NCI-H82 treated with DMSO at 0.1 percent for 48 hours (cell line): ENCODE results near the gene FLNB.
A peak's percentile ranks its signal among the peaks of the same experiment; 100 is the strongest.

Source experiments
- DNase-seq: peaks from one replicate; lab custom pipeline; 2025; ENCODE audit not compliant: unreplicated experiment; lab: John Stamatoyannopoulos, UW

Gene FLNB

DNA sequence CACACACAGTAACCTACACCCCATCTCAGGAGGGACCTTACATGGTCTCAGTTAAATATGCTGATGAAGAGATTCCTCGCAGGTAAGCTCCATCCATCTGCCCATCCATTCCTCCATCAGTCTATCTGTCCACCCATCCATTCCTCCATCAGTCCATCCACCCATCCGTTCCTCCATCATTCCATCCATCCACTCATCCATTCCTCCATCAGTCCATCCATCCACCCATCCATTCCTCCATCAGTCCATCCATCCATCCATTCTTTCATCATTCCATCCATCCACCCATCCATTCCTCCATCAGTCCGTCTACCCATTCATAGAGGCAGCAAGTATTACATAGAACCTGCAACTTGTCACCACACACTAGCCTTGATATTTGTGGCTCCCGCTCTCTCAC is 124.6 kb downstream of the FLNB start:
- no peak for DNase-seq

DNA sequence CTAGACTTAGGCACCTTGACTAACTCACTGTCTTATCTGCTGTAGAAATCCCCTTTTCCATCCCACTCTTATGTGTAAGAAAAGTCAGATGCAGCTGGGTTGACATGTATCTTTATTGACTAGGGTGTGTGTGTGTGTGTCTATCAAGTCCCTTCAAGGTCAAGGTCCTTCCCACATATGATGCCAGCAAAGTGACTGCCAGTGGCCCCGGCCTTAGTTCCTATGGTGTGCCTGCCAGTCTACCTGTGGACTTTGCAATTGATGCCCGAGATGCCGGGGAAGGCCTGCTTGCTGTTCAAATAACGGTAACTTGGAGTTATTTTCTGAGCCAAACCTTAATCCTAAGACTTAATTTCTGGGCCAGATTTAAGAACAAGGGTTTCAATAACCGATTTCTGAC is 126.2 kb downstream of the FLNB start:
- no peak for DNase-seq

DNA sequence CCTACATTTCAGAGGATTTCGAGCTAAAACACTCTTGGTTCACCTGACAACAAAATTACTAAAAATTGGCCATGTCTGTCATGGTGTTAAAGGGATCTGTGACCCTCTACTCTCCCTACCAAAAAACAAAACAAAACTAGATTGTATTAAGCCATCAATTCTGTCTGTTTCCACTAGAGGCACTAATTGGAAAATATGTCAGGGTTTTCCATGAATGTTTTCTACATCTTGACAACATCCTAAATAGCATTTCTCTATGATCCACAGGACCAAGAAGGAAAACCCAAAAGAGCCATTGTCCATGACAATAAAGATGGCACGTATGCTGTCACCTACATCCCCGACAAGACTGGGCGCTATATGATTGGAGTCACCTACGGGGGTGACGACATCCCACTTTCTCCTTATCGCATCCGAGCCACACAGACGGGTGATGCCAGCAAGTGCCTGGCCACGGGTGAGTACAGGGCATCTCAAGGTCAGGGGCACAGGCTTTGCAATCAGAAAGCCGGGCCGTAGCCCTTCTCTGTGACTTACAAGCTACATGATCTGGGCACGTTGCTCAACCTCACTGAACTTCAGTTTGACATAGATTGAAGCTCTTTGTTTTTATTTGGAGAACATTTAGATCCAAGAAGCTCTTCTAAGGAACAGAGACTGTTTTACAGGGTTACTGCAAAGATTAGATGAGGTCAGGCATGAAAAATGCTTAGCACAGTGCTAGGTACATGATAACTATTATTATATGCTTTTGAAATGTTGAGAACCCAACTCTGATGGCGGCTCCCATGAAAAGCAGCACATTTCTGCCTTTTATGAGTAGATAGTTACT is 127.7 kb downstream of the FLNB start:
- no peak for DNase-seq

DNA sequence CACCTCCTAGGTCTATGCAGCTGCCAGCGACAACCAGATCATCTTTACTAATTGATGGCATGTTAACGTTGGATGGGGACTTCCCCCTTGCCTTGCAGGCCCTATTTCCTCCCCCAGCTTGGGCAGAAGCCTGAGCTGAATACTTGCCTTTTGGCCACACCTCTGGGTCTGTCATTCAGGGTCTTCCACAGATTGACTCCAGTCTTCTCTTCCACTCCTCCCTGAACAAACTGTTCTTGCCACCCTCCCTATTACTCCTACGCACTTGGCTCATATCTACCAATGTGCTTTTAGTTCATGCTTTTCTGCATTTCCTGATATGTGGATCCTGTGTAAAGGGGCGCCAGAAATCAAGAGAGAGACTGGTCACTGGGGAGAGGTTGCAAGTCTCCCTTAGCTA is 129.1 kb downstream of the FLNB start:
- no peak for DNase-seq

DNA sequence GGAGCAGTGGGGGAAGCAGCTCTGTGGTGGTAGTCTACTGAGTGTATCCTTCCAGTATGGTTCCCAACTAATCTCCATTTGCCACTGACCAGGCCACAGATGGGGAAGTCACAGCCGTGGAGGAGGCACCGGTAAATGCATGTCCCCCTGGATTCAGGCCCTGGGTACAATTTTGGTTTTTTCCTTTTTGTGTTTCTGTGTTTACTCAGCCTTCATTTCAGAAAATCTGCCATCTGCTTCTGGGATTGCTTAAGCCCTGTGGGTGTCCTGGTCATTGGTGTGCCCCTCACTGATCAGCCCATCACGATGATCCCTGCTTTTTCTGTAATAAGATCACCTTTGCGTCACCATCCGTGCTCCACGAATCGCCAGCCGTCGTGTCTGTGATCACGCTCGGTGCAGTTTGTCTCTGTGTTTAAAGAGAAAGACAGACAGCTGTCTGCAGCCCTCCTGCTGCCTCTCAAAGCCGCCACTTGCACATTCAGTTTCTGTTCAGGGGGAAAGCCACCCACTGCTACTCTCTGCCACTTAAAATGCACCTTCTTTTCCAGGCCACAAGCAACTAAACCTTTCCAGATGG is 133.6 kb downstream of the FLNB start:
- peak; percentile 18 for DNase-seq

DNA sequence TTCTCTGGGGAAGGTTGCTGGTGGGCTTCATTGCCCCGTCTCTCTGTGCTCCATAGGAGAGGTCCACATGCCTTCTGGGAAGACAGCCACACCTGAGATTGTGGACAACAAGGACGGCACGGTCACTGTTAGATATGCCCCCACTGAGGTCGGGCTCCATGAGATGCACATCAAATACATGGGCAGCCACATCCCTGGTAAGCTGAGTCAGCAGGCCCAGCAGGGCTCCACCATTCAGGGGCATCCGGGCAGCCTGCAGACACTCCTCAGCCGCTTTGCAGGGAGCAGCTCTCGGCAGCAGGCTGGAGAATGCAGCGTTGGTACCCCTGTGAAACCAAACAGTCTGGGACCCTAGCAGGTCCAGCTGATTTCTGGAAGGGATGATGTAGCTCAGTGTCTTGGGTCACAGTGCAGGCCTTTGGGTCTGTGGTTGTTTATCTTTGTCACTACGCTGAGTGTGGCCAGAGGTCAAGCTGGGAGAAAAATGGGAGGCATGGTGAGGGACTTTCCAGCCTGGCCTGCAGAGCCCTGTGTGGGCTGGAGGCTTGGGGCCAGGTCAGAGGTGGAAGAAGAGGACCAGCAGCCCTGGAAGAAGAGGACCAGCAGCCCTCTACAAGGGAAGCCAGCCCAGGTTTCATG is 135.3 kb downstream of the FLNB start:
- no peak for DNase-seq

DNA sequence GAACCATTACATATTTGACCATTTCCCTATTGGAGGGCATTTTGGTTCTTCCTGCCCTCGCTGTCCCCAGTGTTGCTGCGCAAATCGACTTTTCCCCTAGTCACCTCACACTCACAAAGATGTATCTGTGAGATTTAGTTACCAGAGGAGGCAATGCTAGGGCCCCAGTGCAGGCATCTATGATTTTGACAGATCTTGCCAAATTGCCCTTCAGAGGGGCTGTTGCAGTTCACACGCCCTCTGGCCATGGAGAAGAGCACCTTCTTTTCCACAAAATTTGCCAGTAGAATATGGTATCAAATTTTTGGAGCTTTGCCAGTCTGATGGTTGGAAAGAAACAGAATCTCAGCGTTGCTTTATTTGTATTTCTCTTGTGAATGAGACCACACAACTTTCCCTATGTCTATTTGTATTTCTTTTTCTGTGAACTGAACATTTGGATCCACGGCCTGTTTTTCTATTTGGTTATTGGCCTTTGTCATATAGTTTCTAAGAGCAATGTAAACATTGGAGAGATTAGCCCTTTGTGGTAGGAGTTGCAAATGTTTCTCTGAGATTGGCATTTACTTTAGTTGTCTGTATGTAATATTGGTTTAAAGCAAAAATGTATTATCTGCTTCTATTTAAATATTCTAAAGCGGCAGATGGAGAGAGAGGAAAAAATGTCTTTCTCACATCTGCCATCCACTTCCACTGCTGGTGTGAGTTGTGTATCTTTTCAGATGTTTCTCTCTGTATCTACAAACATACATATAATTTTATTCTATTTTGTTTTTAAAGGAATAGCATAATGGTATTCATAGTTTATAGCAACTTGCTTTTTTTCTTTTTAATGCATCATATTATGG is 136.5 kb downstream of the FLNB start:
- no peak for DNase-seq

DNA sequence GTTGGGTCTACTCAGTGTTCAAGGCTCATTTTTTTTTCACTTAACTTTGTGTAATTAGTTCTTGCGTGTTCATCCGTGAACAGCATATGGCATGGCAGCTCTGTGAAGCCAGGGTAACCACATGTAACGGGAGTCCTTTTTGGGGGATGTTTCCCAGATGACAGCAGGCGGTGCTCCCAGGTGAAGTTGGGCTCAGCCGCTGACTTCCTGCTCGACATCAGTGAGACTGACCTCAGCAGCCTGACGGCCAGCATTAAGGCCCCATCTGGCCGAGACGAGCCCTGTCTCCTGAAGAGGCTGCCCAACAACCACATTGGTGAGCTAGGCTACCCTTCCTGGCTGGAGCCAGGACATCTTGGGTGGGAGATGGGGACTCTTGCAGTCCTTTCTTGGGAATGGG is 139.8 kb downstream of the FLNB start:
- DNase-seq, result no peak

DNA sequence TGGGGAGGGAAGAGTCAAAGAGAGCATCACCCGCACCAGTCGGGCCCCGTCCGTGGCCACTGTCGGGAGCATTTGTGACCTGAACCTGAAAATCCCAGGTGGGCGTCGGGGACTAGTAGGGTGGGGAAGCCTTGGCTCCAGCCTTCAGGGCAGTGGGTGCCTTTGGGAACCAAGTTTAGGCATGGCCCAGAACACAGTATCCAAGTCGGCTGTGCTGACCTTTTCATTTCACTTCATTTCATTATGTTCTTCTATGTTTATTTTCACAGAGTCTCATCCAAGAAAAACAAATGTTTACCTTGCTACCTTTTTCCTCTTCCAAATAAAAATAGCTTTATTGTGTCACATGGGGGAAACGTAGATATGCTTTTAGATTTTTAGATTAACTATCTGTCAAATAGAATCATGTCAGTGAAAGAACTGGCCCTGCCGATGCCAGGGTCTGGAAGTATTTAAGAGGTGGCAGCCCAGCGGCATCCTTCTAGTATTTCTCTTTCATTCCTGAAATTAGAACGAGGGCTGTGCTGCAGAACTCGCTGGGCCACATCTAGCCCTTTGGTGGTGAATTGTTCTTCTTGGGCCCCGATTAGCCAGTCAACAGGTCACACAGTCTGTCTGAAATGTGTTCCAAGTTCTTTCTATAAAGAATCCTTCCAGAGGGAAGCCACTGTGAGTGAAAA is 142.0 kb downstream of the FLNB start:
- DNase-seq, result no peak

DNA sequence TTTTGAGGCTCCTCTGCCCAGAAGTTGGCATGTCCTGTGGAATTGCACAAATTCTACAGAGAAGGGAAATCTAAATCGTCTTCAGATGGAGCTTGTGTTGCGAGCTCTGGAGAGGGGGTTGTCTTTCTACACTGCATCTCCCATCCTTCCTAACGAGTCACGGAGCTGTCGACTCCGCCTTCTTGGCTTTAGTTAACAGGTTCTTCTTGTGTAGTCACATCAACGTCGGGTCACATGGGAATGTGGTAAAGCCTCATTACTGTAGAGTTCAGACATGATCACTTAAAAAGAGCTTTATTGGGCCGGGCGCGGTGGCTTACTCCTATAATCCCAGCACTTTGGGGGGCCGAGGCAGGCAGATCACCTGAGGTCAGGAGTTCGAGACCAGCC is 142.6 kb downstream of the FLNB start:
- no peak for DNase-seq

DNA sequence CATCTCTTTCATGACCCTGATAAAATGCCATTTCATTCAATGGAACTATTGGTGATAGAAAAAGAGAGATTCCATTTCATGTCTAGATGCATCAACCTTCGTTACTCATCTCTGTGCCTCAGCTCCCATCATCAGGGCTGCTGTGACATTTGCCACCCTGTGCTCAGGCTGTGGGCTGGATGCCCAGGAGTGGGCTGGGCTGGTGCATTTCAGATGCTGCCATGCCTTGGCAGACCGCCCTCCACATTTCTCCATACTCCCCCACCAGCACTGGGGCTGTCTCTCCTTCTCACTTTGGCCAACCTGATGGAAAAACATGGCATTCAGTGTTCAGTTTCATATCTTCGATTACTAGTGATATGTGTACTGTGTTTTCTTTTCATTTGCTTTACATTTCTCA is 143.4 kb downstream of the FLNB start:
- DNase-seq, result no peak

DNA sequence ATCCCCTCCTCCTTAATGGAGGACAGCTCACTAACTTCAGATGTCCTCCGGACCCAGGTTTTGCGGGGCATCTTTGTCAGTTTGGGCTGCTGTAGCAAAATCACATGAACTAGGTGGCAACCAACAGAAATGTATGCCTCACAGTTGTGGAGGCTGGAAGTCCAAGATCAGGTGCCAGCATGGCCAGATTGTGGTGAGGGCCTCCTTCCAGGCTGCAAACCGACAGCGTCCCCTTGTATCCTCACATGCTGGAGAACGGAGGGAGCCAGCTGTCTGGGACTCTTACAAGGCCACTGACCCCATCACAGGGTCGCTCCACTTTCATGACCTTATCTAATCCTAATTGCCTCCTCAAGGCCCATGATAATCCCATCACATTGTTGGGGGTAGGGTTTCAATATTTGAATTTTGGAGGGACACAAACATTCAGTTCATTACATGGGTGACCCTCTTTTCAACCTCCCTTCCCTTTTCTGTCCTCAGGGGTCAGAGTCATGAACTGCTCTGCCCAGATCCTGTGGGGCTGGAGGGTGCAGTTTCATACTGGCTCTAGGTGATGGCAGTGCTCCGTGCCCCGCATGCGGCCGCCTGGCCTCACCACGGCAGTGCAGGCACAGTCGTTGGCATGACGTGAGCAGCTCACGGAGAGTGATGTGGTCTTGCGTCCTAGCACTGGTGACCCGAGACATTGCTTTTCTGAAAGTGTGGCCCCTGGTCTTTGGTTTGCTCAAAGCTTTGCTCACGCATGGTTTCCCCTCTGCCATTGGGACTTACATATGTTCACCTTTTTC is 144.2 kb downstream of the FLNB start:
- no peak for DNase-seq

DNA sequence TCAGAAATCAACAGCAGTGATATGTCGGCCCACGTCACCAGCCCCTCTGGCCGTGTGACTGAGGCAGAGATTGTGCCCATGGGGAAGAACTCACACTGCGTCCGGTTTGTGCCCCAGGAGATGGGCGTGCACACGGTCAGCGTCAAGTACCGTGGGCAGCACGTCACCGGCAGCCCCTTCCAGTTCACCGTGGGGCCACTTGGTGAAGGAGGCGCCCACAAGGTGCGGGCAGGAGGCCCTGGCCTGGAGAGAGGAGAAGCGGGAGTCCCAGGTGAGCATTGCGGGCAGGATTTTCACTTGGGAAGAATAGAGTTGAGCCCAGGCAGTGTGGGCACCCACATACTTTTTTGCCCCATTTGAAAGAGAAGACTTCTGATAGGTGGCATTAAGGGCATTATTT is 145.1 kb downstream of the FLNB start:
- DNase-seq, result no peak

DNA sequence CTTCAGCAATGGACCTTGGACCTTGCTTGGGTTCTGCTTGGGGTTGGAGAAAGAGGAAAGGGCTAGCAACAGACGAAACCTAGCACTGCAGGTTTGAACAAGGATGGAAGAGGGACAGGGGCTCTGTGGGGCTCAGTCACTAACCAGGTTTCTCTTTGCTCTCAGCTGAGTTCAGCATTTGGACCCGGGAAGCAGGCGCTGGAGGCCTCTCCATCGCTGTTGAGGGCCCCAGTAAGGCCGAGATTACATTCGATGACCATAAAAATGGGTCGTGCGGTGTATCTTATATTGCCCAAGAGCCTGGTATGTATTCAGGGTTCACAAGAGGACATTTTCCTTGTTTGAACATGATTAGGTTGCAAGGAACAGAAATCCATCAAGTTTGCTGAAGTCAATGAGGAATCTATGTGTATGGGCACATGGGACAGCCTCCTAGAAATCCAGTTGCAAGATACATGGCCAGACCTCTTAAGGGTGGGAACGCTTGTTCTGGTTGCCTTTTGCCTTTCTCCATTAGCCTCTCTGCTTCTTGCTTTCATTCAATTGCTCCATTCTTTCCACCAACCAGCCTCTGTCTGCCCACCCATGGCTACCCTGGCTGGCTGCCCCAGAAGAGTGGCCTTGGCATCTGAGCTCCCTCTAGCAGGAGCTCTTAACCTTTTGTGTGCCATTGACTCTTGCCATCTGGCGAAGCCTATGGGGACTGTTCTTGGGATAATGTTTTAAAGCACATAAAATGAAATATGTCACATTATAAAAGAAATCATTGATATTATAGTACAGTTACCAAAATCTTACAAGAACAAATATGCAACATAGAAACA is 146.6 kb downstream of the FLNB start:
- no peak for DNase-seq

DNA sequence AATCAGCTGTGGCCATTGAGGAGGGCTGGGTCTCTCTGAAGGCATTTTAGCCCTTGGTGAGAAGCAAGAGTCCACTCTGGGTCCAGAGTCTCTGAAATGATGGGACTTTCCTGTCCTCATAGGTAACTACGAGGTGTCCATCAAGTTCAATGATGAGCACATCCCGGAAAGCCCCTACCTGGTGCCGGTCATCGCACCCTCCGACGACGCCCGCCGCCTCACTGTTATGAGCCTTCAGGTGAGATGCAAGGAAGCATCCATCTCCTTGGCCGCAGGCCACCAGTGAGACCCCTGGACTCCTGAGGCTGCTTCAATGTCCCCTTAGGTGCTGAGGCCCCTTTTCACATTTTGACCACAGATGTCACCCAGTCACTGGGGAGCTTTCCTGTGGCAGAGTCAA is 147.6 kb downstream of the FLNB start:
- no peak for DNase-seq

DNA sequence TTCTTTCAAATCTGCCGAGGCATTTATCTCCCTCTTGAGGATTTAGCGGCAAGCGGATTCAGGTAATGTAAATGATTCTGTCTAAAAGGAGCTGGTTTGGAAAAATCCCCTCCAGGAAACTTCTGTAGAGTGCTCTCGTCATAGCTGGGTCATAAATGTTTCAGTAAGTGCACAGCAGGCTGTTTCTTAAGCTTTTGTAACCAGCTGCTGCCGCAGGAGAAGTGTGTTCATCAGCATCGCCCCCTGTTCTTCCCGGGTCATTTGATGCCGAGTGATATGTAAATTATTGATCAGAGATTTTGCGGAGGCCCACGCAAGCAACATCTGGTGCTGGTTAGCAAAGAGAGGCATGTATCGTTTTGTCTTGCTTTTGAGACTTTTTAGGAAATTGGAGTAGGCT is 149.5 kb downstream of the FLNB start:
- DNase-seq, result no peak

DNA sequence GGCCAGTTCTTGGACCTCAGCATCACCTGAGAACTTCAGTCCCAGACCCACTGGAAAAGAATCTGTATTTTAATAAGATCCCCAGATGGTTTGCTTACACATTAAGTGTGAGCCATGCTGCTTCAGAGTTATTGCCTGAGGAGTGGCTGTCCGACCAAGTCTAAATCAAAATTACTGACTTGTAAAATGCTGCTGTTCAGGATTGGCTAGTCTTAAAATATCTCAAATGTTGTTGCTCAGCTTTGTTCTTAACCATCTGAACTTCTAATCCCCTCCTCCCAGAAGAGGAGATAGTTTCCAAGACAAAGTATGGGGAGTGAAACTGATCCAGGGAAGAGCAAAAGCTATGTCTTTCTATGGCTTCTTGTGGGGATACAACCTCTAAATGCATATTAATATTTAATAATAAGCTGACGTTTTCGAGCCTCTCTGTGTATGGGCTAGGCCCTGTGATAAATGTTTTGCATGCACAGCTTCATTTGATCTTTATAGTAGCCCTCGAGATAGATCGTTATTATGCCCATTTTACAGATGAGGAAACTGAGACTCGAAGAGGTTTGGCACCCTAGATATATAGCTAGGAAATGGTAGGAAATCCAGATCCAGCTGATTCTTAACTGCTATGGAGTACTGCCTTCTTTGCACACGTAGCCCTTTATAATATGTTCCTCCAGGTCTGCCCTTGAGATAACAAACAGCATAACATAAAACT is 150.4 kb downstream of the FLNB start:
- DNase-seq, result no peak

DNA sequence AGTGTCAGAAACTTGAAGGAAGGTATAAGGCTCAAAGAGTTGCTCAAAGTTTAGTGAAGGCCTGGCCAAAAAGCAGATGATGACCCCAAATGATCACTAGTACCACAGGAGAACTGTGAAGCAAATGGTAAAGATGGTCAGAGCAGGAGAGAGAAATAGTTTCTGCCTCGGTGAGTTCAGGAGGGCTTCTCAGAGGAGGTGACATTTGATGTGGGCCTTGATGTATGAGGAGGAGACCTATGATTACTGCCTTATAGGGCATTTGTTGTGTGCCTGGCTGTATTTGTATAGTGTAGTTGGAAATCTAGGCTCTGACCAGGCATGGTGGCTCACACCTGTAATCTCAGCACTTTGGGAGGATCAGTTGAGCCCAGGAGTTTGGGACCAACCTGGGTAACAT is 152.2 kb downstream of the FLNB start:
- DNase-seq, result no peak
